ENCODE data around the gene EIF2B5.

DNA sequence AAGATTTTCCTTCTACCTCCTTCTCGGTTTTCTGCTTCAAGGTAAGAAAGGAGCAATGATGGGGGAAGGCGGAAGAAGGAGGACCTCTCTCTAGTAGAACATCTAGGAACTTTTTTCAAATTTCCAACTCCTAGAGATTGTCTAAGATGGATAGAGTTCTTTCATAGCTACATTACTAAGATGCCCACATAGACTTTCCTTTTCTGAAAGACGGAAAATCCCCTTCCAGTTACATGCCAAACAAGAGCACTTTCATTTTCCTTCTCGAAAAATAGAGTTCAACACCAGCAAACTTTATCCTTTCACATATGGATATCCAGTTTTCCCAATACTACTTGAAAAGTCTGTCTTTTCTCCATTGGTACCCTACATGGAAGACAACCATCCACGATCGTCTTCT is 37.6 kb upstream of the EIF2B5 start:
- no peak for TF ChIP-seq POLR2AphosphoS5 (IDR thresholded peaks at IDR 0.05; ENCODE audit: low read depth, low read length)
- TF ChIP-seq POLR2A (IDR thresholded peaks at IDR 0.05; ENCODE audit: low read depth, low read length), result no peak
